Measurements from ENCODE around the gene ANP32D.
"Not testable (repeated sequence)": the region's sequence is repeated elsewhere in the genome, so short reads cannot be mapped to it uniquely, and the experiment has no call there.

The ANP32D gene

GRCh38 chr12:48510111-48510510 lies 37.8 kb downstream of the ANP32D start:
- DNase-seq: no peak
- TF ChIP-seq, protein P1, sequence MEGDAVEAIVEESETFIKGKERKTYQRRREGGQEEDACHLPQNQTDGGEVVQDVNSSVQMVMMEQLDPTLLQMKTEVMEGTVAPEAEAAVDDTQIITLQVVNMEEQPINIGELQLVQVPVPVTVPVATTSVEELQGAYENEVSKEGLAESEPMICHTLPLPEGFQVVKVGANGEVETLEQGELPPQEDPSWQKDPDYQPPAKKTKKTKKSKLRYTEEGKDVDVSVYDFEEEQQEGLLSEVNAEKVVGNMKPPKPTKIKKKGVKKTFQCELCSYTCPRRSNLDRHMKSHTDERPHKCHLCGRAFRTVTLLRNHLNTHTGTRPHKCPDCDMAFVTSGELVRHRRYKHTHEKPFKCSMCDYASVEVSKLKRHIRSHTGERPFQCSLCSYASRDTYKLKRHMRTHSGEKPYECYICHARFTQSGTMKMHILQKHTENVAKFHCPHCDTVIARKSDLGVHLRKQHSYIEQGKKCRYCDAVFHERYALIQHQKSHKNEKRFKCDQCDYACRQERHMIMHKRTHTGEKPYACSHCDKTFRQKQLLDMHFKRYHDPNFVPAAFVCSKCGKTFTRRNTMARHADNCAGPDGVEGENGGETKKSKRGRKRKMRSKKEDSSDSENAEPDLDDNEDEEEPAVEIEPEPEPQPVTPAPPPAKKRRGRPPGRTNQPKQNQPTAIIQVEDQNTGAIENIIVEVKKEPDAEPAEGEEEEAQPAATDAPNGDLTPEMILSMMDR (IDR thresholded peaks at IDR 0.05): no peak
- no peaks in the 10 kb centered on the region for H3K4me1 Mint-ChIP-seq
- peaks cover 39% of the 10 kb centered on the region for H3K9me3 Mint-ChIP-seq
- H3K27me3 Mint-ChIP-seq (ENCODE audit: low read depth, poor library complexity): peaks cover 9% of the 10 kb centered on the region
- H3K4me3 Mint-ChIP-seq: no peak overlapping the region
- no peak overlapping the region for H3K27ac Mint-ChIP-seq
- no peaks in the 10 kb centered on the region for H3K36me3 Mint-ChIP-seq (ENCODE audit: low read depth)

- no peaks in the 10 kb centered on the region for H3K36me3 Mint-ChIP-seq (ENCODE audit: low read depth)
- H3K4me1 Mint-ChIP-seq: no peaks in the 10 kb centered on the region
- H3K27me3 Mint-ChIP-seq (ENCODE audit: low read depth, poor library complexity): peaks cover 7% of the 10 kb centered on the region
- H3K4me3 Mint-ChIP-seq: no peak overlapping the region
- H3K27ac Mint-ChIP-seq: no peak overlapping the region
- peaks cover 40% of the 10 kb centered on the region for H3K9me3 Mint-ChIP-seq
- no peak for DNase-seq
- TF ChIP-seq, protein P1 (IDR thresholded peaks at IDR 0.05): no peak
Observed at GRCh38 chr12:48512855-48513254, 40.5 kb downstream of the ANP32D start.

DNA sequence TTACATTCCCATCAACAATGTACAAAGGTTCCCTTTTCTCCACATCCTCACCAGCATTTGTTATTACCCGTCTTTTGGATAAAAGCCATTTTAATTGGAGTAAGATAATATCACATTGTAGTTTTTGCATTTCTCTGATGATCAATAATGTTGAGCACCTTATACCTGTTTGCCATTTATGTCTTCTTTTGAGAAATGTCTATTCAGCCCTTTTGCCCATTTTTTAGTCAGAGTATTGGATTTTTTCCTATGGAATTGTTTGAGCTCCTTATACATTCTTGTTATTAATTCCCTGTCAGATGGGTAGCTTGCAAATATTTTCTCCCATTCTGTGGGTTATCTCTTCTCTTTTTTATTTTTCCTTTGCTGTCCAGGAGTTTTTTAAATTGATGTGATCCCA lies 42.4 kb downstream of the ANP32D start:
- no peak for DNase-seq
- TF ChIP-seq, protein P1 (IDR thresholded peaks at IDR 0.05): no peak
- Mint-ChIP-seq H3K27me3 (ENCODE audit: low read depth, poor library complexity) (peaks cover 4% of the 10 kb centered on the region), H3K36me3 (ENCODE audit: low read depth) (no peaks in the 10 kb centered on the region), H3K9me3 (peaks cover 46% of the 10 kb centered on the region), H3K4me3 (no peak overlapping the region), H3K27ac (no peak overlapping the region), H3K4me1 (no peaks in the 10 kb centered on the region)

DNA sequence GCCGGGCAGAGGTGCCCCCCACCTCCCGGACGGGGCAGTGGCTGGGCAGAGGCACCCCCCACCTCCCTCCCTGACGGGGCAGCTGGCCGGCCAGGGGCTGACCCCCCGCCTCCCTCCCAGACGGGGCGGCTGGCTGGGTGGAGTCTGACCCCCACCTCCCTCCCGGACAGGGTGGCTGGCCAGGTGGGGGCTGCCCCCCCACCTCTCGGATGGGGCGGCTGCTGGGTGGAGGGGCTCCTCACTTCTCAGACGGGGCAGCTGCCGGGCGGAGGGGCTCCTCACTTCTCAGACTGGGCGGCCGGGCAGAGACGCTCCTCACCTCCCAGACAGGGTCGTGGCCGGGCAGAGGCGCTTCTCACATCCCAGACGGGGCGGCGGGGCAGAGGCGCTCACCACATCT lies 48.0 kb downstream of the ANP32D start:
- H3K27ac Mint-ChIP-seq; H3K4me1 Mint-ChIP-seq; H3K36me3 Mint-ChIP-seq (ENCODE audit: low read depth); H3K27me3 Mint-ChIP-seq (ENCODE audit: low read depth, poor library complexity); H3K9me3 Mint-ChIP-seq; H3K4me3 Mint-ChIP-seq; DNase-seq: not testable (repeated sequence)

Data from nephron progenitor cell (in vitro differentiated cells).